ENCODE results near the gene RXRA.

RXRA gene

DNA sequence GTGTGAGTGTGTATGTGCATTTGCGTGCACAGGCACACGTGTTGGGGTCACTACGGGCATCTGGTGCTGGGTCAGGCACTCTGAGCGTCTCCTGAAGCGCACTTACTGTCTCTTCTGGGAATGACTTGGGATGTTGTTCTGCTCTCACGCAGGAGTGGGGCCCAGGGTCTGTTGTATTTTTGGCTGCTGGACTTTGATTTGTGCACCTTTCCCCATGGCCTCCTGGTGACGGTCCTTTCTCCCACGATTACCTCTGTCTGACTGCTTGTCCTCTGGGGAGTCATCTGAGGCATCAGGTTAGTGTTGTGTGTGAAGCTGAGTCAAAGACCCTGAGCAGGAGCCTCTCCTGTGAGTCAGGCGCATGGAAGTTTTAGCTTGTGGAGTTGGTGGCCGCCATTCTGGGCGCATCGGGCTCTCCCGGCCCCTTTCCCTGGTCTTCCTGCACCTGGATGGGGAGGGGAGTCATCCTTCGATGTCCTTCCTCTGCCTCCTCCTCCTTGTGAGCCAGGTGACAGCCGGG, 62.1 kb downstream of the RXRA start:
- DNase-seq (ENCODE audit: extremely low read depth, low read depth): no peak
- TF ChIP-seq, protein P1, sequence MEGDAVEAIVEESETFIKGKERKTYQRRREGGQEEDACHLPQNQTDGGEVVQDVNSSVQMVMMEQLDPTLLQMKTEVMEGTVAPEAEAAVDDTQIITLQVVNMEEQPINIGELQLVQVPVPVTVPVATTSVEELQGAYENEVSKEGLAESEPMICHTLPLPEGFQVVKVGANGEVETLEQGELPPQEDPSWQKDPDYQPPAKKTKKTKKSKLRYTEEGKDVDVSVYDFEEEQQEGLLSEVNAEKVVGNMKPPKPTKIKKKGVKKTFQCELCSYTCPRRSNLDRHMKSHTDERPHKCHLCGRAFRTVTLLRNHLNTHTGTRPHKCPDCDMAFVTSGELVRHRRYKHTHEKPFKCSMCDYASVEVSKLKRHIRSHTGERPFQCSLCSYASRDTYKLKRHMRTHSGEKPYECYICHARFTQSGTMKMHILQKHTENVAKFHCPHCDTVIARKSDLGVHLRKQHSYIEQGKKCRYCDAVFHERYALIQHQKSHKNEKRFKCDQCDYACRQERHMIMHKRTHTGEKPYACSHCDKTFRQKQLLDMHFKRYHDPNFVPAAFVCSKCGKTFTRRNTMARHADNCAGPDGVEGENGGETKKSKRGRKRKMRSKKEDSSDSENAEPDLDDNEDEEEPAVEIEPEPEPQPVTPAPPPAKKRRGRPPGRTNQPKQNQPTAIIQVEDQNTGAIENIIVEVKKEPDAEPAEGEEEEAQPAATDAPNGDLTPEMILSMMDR (IDR thresholded peaks at IDR 0.05; ENCODE audit: low read depth, low read length): no peak

DNA sequence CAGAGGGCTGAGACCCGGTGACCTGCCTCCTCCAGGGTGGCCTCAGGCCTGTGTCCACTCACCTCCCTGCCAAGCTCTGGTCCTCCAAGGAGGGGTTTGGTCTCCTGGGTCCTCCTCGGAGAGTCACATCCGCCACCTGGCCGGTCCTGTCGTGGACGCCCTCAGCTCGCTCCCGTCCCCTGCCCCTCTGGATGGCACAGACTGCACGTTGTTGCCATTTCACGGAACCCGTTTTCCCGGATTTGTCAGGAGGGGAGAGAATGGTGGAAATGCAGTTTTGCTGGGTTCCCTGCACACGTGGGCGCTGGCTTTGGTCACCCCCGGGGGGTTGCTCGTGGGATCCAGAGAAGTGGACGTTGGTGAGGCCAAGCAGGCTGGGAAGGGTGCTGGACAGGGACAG, 62.7 kb downstream of the RXRA start:
- TF ChIP-seq, protein P1 (IDR thresholded peaks at IDR 0.05; ENCODE audit: low read depth, low read length): no peak
- no peak for DNase-seq (ENCODE audit: extremely low read depth, low read depth)

DNA sequence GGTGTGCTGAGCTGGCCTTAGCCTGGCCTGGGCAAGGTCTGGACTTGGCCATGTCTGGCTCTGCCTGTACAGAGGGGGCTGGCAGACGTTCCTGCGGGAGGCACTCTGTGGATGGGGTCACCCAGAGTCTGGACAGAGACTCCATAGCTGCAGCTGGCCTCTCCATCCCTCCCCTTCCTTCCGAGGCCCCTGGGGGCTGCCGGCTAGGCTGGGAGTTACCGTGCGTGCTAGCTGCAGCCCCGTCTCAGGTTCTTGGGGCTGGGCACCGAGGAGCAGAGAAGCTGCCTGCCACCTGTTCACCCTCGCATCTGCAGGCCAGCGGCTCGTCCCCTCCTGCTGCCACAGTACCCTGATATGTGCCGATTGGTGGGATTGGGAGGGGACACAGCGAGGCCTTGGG, 63.4 kb downstream of the RXRA start:
- no peak for DNase-seq (ENCODE audit: extremely low read depth, low read depth)
- TF ChIP-seq, protein P1 (IDR thresholded peaks at IDR 0.05; ENCODE audit: low read depth, low read length): no peak

DNA sequence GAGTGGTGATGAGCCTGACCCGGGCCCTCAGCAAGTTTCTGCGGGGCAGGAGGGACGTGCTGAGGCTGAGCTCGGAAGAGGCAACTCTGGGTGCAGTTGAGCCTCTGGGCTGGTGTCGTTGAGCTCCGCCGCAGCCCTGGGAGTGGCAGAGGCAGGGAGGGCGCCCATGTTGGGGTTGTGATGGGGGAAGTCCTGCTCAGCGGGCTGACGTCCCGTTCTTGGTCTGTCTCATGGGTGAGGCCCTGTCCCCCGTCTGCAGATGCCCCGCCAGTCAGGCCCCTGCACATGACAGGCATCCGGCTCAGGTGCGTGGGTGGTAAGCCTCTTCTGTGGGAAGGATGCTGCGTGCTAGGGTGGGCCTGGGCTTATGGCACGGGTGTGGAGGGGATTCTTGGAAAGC, 64.3 kb downstream of the RXRA start:
- DNase-seq (ENCODE audit: extremely low read depth, low read depth): no peak
- TF ChIP-seq, protein P1 (IDR thresholded peaks at IDR 0.05; ENCODE audit: low read depth, low read length): no peak

DNA sequence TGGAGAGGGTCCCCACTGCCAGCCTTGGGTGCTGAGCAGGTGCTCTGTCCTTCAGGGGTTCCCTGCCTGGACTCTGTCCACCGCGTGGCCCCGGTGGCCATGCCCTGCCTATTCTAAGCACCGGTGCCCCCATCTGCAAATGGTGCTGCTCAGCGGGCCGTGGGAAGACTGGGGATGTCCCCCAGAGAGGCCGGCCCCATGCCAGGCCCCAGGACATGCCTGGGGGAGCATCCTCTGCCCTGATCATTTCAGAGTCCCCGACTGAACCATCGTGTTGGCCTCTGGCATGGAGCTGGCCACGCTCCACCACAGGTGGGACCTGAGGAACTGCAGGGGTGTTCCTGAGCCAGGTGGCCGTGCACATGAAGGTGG, 64.7 kb downstream of the RXRA start:
- TF ChIP-seq, protein P1 (IDR thresholded peaks at IDR 0.05; ENCODE audit: low read depth, low read length): no peak
- DNase-seq (ENCODE audit: extremely low read depth, low read depth): no peak

DNA sequence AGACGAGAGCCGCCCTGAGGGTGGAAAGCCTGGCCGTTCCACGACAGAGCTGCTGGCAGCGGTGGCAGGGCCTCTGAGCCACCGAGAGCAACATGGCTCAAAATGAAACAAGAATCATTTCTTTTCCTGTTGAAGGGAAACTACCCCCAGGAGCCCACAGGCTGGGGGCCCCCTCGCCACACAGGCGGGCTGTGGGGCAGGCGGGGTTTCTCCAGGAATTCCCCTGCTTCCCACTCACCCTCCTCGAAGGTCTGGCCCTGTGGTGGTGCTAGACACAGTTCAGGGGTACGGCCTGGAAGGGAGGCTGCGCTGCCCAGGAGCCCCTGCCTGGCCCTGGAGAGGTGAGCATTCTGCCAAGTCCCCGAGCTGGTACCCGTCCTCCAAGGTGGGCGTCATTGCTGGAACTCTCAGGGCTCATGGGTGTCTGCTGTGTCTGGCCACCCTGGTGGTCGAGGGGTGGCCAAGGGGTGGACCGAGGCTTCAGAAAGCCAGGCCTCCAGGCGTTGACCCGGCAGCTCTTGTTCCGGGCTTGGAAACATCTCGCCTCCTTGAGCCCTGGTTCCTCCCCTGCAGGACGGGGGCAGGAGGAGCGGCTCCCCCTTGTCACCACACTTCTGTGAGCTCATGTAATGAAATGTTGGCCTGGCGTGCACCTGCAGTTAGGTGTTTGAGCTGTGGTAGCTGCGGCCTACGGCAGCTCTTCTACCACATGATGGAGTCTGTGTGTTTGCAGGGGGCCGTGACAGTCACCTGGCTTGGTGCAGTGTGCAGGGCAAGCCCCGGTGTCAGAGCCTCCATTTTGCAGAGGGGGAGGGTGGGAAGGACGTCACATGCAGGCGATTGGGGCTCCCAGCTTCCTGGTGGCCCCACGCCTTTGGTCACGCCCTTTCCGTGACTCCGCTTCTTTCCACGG, 65.3 kb downstream of the RXRA start:
- no peak for DNase-seq (ENCODE audit: extremely low read depth, low read depth)
- TF ChIP-seq, protein P1 (IDR thresholded peaks at IDR 0.05; ENCODE audit: low read depth, low read length): no peak

DNA sequence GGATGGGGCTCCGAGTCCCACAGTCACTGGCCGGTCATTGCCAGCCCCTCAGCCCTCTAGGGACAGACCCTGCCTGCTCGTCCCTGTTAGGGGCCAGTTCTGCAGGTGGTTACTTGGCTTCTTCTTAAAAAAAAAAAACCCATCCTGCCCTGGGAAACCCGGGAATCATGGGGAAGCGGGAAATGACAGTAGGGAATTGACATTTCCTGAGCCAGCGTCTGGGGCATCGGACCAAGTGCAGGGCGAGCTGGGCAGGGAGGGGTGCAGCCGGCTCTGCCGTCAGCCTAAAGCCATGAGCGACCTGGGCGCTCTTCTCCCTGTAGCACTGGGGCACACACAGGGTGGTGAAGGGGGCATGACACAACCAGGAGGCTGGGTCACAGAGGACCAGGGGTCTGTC, 66.6 kb downstream of the RXRA start:
- DNase-seq (ENCODE audit: extremely low read depth, low read depth): no peak
- TF ChIP-seq, protein P1 (IDR thresholded peaks at IDR 0.05; ENCODE audit: low read depth, low read length): no peak

Measured in AG09319 (cell line).